H1 (cell line): ENCODE results near the gene RAD52. TPM values are rescaled to one million over a fixed set of nuclear protein-coding genes. Genes with fewer than 3 reads are reported as not detected.

Source experiments
- CTCF ChIA-PET: fragments of 300-600 bp; sonication (Branson Sonifier 250); formaldehyde crosslinking; loops from one replicate; lab custom pipeline; 2021; ENCODE audit not compliant: partially characterized antibody; lab: Charles Lee
- POLR2A ChIA-PET: fragments of 300-600 bp; sonication (Branson Sonifier 250); formaldehyde crosslinking; loops from one replicate; lab custom pipeline; 2021; ENCODE audit warnings: inconsistent platforms; ENCODE audit not compliant: partially characterized antibody; lab: Charles Lee
- DNase-seq, 2 experiments: peaks; one replicate each; pipeline versions ENCODE4 v3.0.0 to v3.0.0-alpha.2; 2010 to 2022; ENCODE audit warnings: low spot score in 2 of 2, low read depth in 1 of 2, mixed read lengths in 1 of 2
- FAIRE-seq: peaks from 2 replicates; lab custom pipeline; 2011; peaks lifted over from hg19 to GRCh38; lab: Jason Lieb, UNC
- H2AFZ ChIP-seq: 2 replicates; pipeline ENCODE4 v1.8.1; 2012; ENCODE audit warnings: low read length, inconsistent platforms
- H2AK5ac ChIP-seq: 2 replicates; pipeline ENCODE4 v1.6.1; 2013; ENCODE audit warnings: low read depth, low read length
- H2BK120ac ChIP-seq: replicated peaks from 2 replicates; pipeline ENCODE3; 2013; ENCODE audit warnings: low read depth, low read length, inconsistent platforms
- H2BK12ac ChIP-seq: 2 replicates; pipeline ENCODE4 v1.6.1; 2013; ENCODE audit warnings: low read depth, low read length
- H2BK15ac ChIP-seq: 2 replicates; pipeline ENCODE4 v1.6.1; 2013; ENCODE audit warnings: low read length
- H2BK20ac ChIP-seq: 2 replicates; pipeline ENCODE4 v1.6.1; 2013; ENCODE audit warnings: low read length
- H2BK5ac ChIP-seq: 2 replicates; pipeline ENCODE4 v1.6.1; 2013; ENCODE audit warnings: low read depth, low read length
- H3K14ac ChIP-seq: 2 replicates; pipeline ENCODE4 v1.6.1; 2013; ENCODE audit warnings: inconsistent platforms; ENCODE audit not compliant: insufficient read length
- H3K18ac ChIP-seq: 2 replicates; pipeline ENCODE4 v1.6.1; 2013; ENCODE audit warnings: low read length; ENCODE audit errors: extremely low read depth
- H3K23ac ChIP-seq: 2 replicates; pipeline ENCODE4 v1.6.1; 2013; ENCODE audit warnings: inconsistent platforms; ENCODE audit not compliant: insufficient read length
- H3K23me2 ChIP-seq: 2 replicates; pipeline ENCODE4 v1.6.1; 2013; ENCODE audit warnings: low read depth, low read length
- H3K27ac ChIP-seq: 2 replicates; pipeline ENCODE4 v1.6.1; 2011; ENCODE audit warnings: low read depth, low read length, inconsistent platforms
- H3K27me3 ChIP-seq, 4 experiments: replicated peaks in 1 of 4; 1 replicate in 1 of 4; 2 replicates in 3 of 4; pipeline versions ENCODE4 v1.6.1 to v1.8.1; 2011 to 2013; ENCODE audit warnings: low read length in 3 of 4, mild to moderate bottlenecking in 3 of 4, inconsistent platforms in 2 of 4, mixed read lengths in 2 of 4, moderate library complexity in 1 of 4; ENCODE audit not compliant: control insufficient read depth in 3 of 4, insufficient read depth in 3 of 4; ENCODE audit errors: extremely low read depth in 1 of 4
- H3K36me3 ChIP-seq, 4 experiments: 2 replicates each; pipeline versions ENCODE4 v1.6.1 to v1.8.1; 2011 to 2013; ENCODE audit warnings: mild to moderate bottlenecking in 4 of 4, low read length in 3 of 4, moderate library complexity in 2 of 4, control low read depth in 1 of 4, inconsistent platforms in 1 of 4; ENCODE audit not compliant: insufficient read depth in 4 of 4, control insufficient read depth in 2 of 4
- H3K4ac ChIP-seq: replicated peaks from 2 replicates; pipeline ENCODE3; 2013; ENCODE audit warnings: low read length, low read depth, mixed read lengths, inconsistent platforms; ENCODE audit not compliant: insufficient read length
- H3K4me1 ChIP-seq, 4 experiments: replicated peaks in 1 of 4; 1 replicate in 1 of 4; 2 replicates in 3 of 4; pipeline versions ENCODE4 v1.6.1 to v1.8.1; 2011 to 2013; ENCODE audit warnings: low read length in 3 of 4, inconsistent platforms in 2 of 4, mixed read lengths in 1 of 4; ENCODE audit not compliant: insufficient read depth in 4 of 4, control insufficient read depth in 3 of 4
- H3K4me2 ChIP-seq, 2 experiments: 2 replicates each; pipeline versions ENCODE4 v1.6.1 to v1.8.1; 2011 to 2013; ENCODE audit warnings: low read depth in 2 of 2, low read length in 2 of 2, control low read depth in 1 of 2, inconsistent platforms in 1 of 2, mild to moderate bottlenecking in 1 of 2; ENCODE audit not compliant: insufficient read depth in 1 of 2
- H3K4me3 ChIP-seq, 4 experiments: fragments of 200-600, 300-600 bp in 1 of 4; sonication (generic), shearing (Covaris generic), sonication (Bioruptor Twin) in 1 of 4; 2 replicates each; pipeline versions ENCODE4 v1.5.1 to v1.8.1; 2011 to 2016; ENCODE audit warnings: low read length in 4 of 4, low read depth in 3 of 4, control low read depth in 2 of 4, inconsistent platforms in 2 of 4, mild to moderate bottlenecking in 2 of 4, mixed read lengths in 1 of 4, moderate library complexity in 1 of 4; ENCODE audit not compliant: insufficient read depth in 2 of 4; ENCODE audit errors: extremely low read depth in 1 of 4
- H3K56ac ChIP-seq: replicated peaks from 2 replicates; pipeline ENCODE3; 2013; ENCODE audit warnings: low read depth, mild to moderate bottlenecking, mixed read lengths, low read length, inconsistent platforms; ENCODE audit not compliant: insufficient read length
- H3K79me1 ChIP-seq: 2 replicates; pipeline ENCODE4 v1.6.1; 2013; ENCODE audit warnings: low read depth, low read length, control low read depth
- H3K79me2 ChIP-seq, 2 experiments: 2 replicates each; pipeline versions ENCODE4 v1.6.1 to v1.8.1; 2012 to 2013; ENCODE audit warnings: low read length in 2 of 2, mild to moderate bottlenecking in 2 of 2, inconsistent platforms in 1 of 2; ENCODE audit not compliant: insufficient read depth in 2 of 2, control insufficient read depth in 1 of 2
- H3K9ac ChIP-seq, 4 experiments: replicated peaks in 1 of 4; 1 replicate in 1 of 4; 2 replicates in 3 of 4; pipeline versions ENCODE4 v1.6.1 to v1.8.1; 2011 to 2013; ENCODE audit warnings: low read depth in 3 of 4, low read length in 3 of 4, control low read depth in 2 of 4, mild to moderate bottlenecking in 2 of 4, moderate library complexity in 2 of 4, inconsistent platforms in 1 of 4; ENCODE audit errors: extremely low read depth in 1 of 4
- H3K9me3 ChIP-seq, 2 experiments: 2 replicates each; pipeline versions ENCODE4 v1.6.1 to v1.8.1; 2012 to 2013; ENCODE audit warnings: mild to moderate bottlenecking in 2 of 2, moderate library complexity in 2 of 2, control low read depth in 1 of 2, inconsistent platforms in 1 of 2, low read depth in 1 of 2, low read length in 1 of 2, mixed read lengths in 1 of 2; ENCODE audit not compliant: insufficient read depth in 2 of 2
- H4K20me1 ChIP-seq, 2 experiments: replicated peaks in 1 of 2; 2 replicates each; pipeline versions ENCODE3 to v1.8.1; 2011 to 2013; ENCODE audit warnings: inconsistent platforms in 2 of 2, low read length in 2 of 2, mild to moderate bottlenecking in 1 of 2; ENCODE audit not compliant: insufficient read depth in 2 of 2, control insufficient read depth in 1 of 2
- H4K5ac ChIP-seq: 2 replicates; pipeline ENCODE4 v1.6.1; 2013; ENCODE audit warnings: low read length, low read depth, mixed read lengths, inconsistent platforms; ENCODE audit not compliant: insufficient read length
- H4K8ac ChIP-seq: 2 replicates; pipeline ENCODE4 v1.8.0; 2013; ENCODE audit warnings: mild to moderate bottlenecking, moderate library complexity, low read length, inconsistent platforms; ENCODE audit not compliant: insufficient read depth; ENCODE audit errors: extremely low read depth
- H4K91ac ChIP-seq: replicated peaks from 2 replicates; pipeline ENCODE3; 2013; ENCODE audit warnings: low read length, mixed read lengths, inconsistent platforms; ENCODE audit not compliant: insufficient read length
- BACH1 ChIP-seq: IDR thresholded peaks from 2 replicates; pipeline ENCODE4 v1.6.1; 2012; ENCODE audit warnings: low read length, improper control_type of control experiment
- CBX5 ChIP-seq: fragments of 300-800, 300-1000 bp; sonication (generic); IDR thresholded peaks from 2 replicates; pipeline ENCODE4 v1.7.1; 2016; ENCODE audit warnings: antibody characterized with exemption, low read length, low read depth
- CBX8 ChIP-seq: fragments of 300-800, 300-1000 bp; sonication (generic); IDR thresholded peaks from 2 replicates; pipeline ENCODE4 v1.7.1; 2016; ENCODE audit warnings: low read depth, low read length, borderline replicate concordance
- CHD1 ChIP-seq: IDR thresholded peaks from 2 replicates; pipeline ENCODE4 v1.6.1; 2012; ENCODE audit warnings: low read depth, low read length, improper control_type of control experiment
- EP300 ChIP-seq, 2 experiments: IDR thresholded peaks; 1 replicate in 1 of 2; 2 replicates in 1 of 2; pipeline ENCODE4 v1.6.1; 2011 to 2012; ENCODE audit warnings: low read depth in 2 of 2, low read length in 2 of 2, mild to moderate bottlenecking in 2 of 2, borderline replicate concordance in 1 of 2, inconsistent platforms in 1 of 2, moderate library complexity in 1 of 2
- JUND ChIP-seq: IDR thresholded peaks from 2 replicates; pipeline ENCODE4 v1.6.1; 2011; ENCODE audit warnings: mild to moderate bottlenecking, improper control_type of control experiment, low read length
- KDM4A ChIP-seq: IDR thresholded peaks from one replicate; pipeline ENCODE4 v1.7.1; 2012; ENCODE audit warnings: low read depth, mild to moderate bottlenecking, moderate library complexity, low read length, inconsistent platforms; ENCODE audit not compliant: severe bottlenecking
- RNF2 ChIP-seq: fragments of 200-900, 300-1000 bp; sonication (generic); IDR thresholded peaks from 2 replicates; pipeline ENCODE4 v1.7.1; 2016; ENCODE audit warnings: borderline replicate concordance, low read depth, mild to moderate bottlenecking, antibody characterized with exemption, low read length; ENCODE audit not compliant: poor library complexity, severe bottlenecking; ENCODE audit errors: missing control alignments
- TEAD4 ChIP-seq: IDR thresholded peaks from 2 replicates; pipeline ENCODE4 v1.6.1; 2012; ENCODE audit warnings: low read depth, low read length, inconsistent platforms, mixed read lengths
- YY1 ChIP-seq: IDR thresholded peaks from 2 replicates; pipeline ENCODE4 v1.6.1; 2011; ENCODE audit warnings: low read depth, mild to moderate bottlenecking, low read length
- WGBS, 2 experiments: shearing (Covaris generic) in 1 of 2; methylation state at CpG; one replicate each; pipeline versions ENCODE4 v1.1.6 to v1.1.7; 2013 to 2015; ENCODE audit warnings: low lambda C conversion rate in 2 of 2, mixed read lengths in 2 of 2, inconsistent platforms in 1 of 2, low coverage in 1 of 2, missing lambda C conversion rate in 1 of 2; ENCODE audit not compliant: insufficient replicate concordance in 2 of 2, insufficient coverage in 1 of 2, insufficient read length in 1 of 2; ENCODE audit errors: extremely low coverage in 1 of 2, missing lambda C conversion rate in 1 of 2; 5-methylcytosine and 5-hydroxymethylcytosine counted together
- polyA plus RNA-seq, 7 experiments: library from polyadenylated mRNA; depleted of rRNA in 3 of 7; stranded (reverse) in 5 of 7; unstranded in 2 of 7; fragments of >200 nt in 5 of 7; fragments of 200-250 nt in 2 of 7; gene quantifications; 1 replicate in 5 of 7; 2 replicates in 1 of 7; 4 replicates in 1 of 7; pipeline versions ENCODE4 v1.2.1 to v1.2.3, GENCODE V29; 2011 to 2013; ENCODE audit warnings: missing spikeins in 2 of 7, mixed read lengths in 2 of 7
- total RNA-seq: library from RNA; stranded (reverse); fragmentation: NEBNext Ultra II Directional; extraction: Animal tissue kit (Norgen Biotek cat#: 25700); gene quantifications from 2 replicates; pipeline ENCODE4 v1.2.1, GENCODE V29; 2021
- TF ChIP-seq, protein P1 (sequence below), 3 experiments: IDR thresholded peaks; 1 replicate in 2 of 3; 2 replicates in 1 of 3; pipeline versions ENCODE4 v1.5.1 to v1.6.1; 2011; ENCODE audit warnings: low read length in 3 of 3, mild to moderate bottlenecking in 3 of 3, inconsistent platforms in 2 of 3, low read depth in 1 of 3, moderate library complexity in 1 of 3; ENCODE audit not compliant: insufficient read depth in 1 of 3; ENCODE audit errors: control extremely low read depth in 1 of 3

RAD52 gene
- total and polyA plus RNA-seq, 2 of the 8 experiments (the other 6 are each of a cell fraction or from before 2014, with no cell fraction given): 12.5 to 14.3 TPM

DNA sequence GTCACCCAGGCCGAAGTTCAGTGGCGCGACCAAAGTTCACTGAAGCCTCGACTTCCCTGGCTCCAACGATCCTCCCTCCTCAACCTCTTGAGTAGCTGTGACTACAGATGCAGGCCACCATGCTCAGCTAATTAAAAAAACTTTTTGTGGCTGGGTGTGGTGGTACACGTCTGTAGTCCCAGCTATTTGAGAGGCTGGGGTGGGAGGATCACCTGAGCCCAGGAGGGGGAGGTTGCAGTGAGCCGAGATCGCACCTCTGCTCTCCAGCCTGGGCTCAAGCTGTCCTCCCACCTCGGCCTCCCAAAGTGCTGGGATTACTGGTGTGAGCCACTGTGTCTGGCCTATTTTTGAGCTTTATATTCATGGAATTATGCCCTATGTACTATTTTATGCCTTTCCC is 18.1 kb upstream of the RAD52 start:
- Histone ChIP-seq H3K23me2 (no peaks in the 10 kb centered on the region), H3K14ac (no peak overlapping the region), H3K4me3 (no peak overlapping the region), H3K23ac (no peak overlapping the region), H3K18ac (no peak overlapping the region), H2AFZ (no peak overlapping the region), H2AK5ac (no peak overlapping the region), H3K4me1 (peaks cover 0 to 3% (median 0%) of the 10 kb centered on the region in 4 experiments; a peak in 1 of 7 replicates), H3K79me1 (no peaks in the 10 kb centered on the region), H2BK12ac (no peak overlapping the region), H3K27me3 (no peaks in the 10 kb centered on the region), H3K27ac (no peak overlapping the region), H2BK120ac (no peak overlapping the region), H2BK5ac (no peak overlapping the region), H2BK15ac (no peak overlapping the region), H4K5ac (no peak overlapping the region), H3K4me2 (no peak overlapping the region), H3K9me3 (no peaks in the 10 kb centered on the region), H3K9ac (no peak overlapping the region), H3K4ac (no peak overlapping the region), H3K56ac (no peak overlapping the region), H4K91ac (no peak overlapping the region), H3K79me2 (no peaks in the 10 kb centered on the region), H3K36me3 (no peaks in the 10 kb centered on the region), H4K20me1 (no peaks in the 10 kb centered on the region), H4K8ac (no peak overlapping the region), H2BK20ac (no peak overlapping the region)
- DNase-seq (no peak), FAIRE-seq (no peak)
- CTCF ChIA-PET: interaction anchor here (0.7 to 1.1 kb wide), 3 partner anchors 14 to 324 kb away, joined by 3 to 4 read pairs (median 3); no protein-coding TSS in a partner anchor
- POLR2A ChIA-PET: interaction anchor here (0.8 to 1.1 kb wide), 2 partner anchors 16 to 18 kb away, joined by 3 read pairs; partner anchors contain the start of gene RAD52
- 72% methylated on average over 7 of the region's 9 CpGs; no CpG with 5 or more reads in 1 of the 2 experiments for whole genome bisulfite sequencing, 2 experiments
- no peak for TF ChIP-seq CBX8
- TF ChIP-seq RNF2: no peak
- no peak for TF ChIP-seq EP300 (IDR thresholded peaks at IDR 0.05; ENCODE audit: borderline replicate concordance in 1 of 2, low read depth in 2 of 2, low read length in 2 of 2)
- TF ChIP-seq JUND: no peak
- TF ChIP-seq TEAD4: no peak
- no peak for TF ChIP-seq CBX5
- TF ChIP-seq, protein P1, sequence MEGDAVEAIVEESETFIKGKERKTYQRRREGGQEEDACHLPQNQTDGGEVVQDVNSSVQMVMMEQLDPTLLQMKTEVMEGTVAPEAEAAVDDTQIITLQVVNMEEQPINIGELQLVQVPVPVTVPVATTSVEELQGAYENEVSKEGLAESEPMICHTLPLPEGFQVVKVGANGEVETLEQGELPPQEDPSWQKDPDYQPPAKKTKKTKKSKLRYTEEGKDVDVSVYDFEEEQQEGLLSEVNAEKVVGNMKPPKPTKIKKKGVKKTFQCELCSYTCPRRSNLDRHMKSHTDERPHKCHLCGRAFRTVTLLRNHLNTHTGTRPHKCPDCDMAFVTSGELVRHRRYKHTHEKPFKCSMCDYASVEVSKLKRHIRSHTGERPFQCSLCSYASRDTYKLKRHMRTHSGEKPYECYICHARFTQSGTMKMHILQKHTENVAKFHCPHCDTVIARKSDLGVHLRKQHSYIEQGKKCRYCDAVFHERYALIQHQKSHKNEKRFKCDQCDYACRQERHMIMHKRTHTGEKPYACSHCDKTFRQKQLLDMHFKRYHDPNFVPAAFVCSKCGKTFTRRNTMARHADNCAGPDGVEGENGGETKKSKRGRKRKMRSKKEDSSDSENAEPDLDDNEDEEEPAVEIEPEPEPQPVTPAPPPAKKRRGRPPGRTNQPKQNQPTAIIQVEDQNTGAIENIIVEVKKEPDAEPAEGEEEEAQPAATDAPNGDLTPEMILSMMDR (IDR thresholded peaks at IDR 0.05; ENCODE audit: control extremely low read depth in 1 of 3, insufficient read depth in 1 of 3, low read depth in 1 of 3, low read length in 3 of 3): no peak
- no peak for TF ChIP-seq CHD1
- no peak for TF ChIP-seq YY1
- no peak for TF ChIP-seq BACH1
- TF ChIP-seq KDM4A: no peak
